Iris pigment epithelial cell (primary cell): Measurements from ENCODE around the gene CELF4.

Experiments used
- DNase-seq: peaks from one replicate; pipeline ENCODE4 v3.0.0-alpha.2; 2011; ENCODE audit warnings: low read depth

Gene CELF4

GRCh38 chr18:37547196-37547827 lies 18.3 kb downstream of the CELF4 start:
- no peak for DNase-seq

GRCh38 chr18:37546651-37547050 lies 18.9 kb downstream of the CELF4 start:
- no peak for DNase-seq

GRCh38 chr18:37546272-37546537 lies 19.4 kb downstream of the CELF4 start:
- no peak for DNase-seq

- DNase-seq: no peak
These were observed 19.9 kb downstream of the CELF4 start for GRCh38 chr18:37545461-37546271.

GRCh38 chr18:37544713-37545112 lies 20.9 kb downstream of the CELF4 start:
- DNase-seq: no peak

- DNase-seq: no peak
These were observed 21.4 kb downstream of the CELF4 start for GRCh38 chr18:37544217-37544616.

GRCh38 chr18:37543321-37543720 lies 22.3 kb downstream of the CELF4 start:
- no peak for DNase-seq

GRCh38 chr18:37541517-37541916 lies 24.1 kb downstream of the CELF4 start:
- DNase-seq: no peak

- DNase-seq: no peak
These were observed 25.0 kb downstream of the CELF4 start for GRCh38 chr18:37540424-37541138.

GRCh38 chr18:37539236-37539635 lies 26.4 kb downstream of the CELF4 start:
- DNase-seq: no peak

- no peak for DNase-seq
These were observed 26.9 kb downstream of the CELF4 start for GRCh38 chr18:37538526-37539205.

- DNase-seq: peak; percentile 51
These were observed 27.6 kb downstream of the CELF4 start for GRCh38 chr18:37537868-37538525.

GRCh38 chr18:37536656-37537055 lies 28.9 kb downstream of the CELF4 start:
- DNase-seq: no peak

GRCh38 chr18:37535968-37536367 lies 29.6 kb downstream of the CELF4 start:
- no peak for DNase-seq

- DNase-seq: no peak
These were observed 31.0 kb downstream of the CELF4 start for GRCh38 chr18:37534627-37535026.

- DNase-seq: peak; percentile 4
These were observed 31.7 kb downstream of the CELF4 start for GRCh38 chr18:37533647-37534584.

- DNase-seq: no peak
These were observed 32.7 kb downstream of the CELF4 start for GRCh38 chr18:37532917-37533316.

GRCh38 chr18:37529863-37530262 lies 35.7 kb downstream of the CELF4 start:
- DNase-seq: no peak

GRCh38 chr18:37529296-37529695 lies 36.3 kb downstream of the CELF4 start:
- DNase-seq: no peak

- DNase-seq: no peak
These were observed 38.2 kb downstream of the CELF4 start for GRCh38 chr18:37527395-37527794.

GRCh38 chr18:37525262-37525585 lies 40.4 kb downstream of the CELF4 start:
- no peak for DNase-seq
